MCF 10A (cell line): ENCODE measurements around the gene PITRM1. TPM values are rescaled to one million over a fixed set of nuclear protein-coding genes. Genes with fewer than 3 reads are reported as not detected.

ENCODE experiments used
- BruUV-seq: library from RNA; stranded (reverse); fragments of 400-500 nt; replicated peaks from 2 replicates; lab custom pipeline; 2021; lab: Mats Ljungman, UMichigan
- CTCF ChIA-PET: fragments of 300-600 bp; sonication (Branson Sonifier 250); formaldehyde crosslinking; extraction: SDS; loops from one replicate; lab custom pipeline; 2021; ENCODE audit warnings: antibody characterized with exemption, inconsistent platforms; lab: Yijun Ruan, JAX
- POLR2A ChIA-PET: fragments of 300-600, 350-650 bp; sonication (Branson Sonifier 250); formaldehyde crosslinking; extraction: SDS; loops from one replicate; lab custom pipeline; 2020; ENCODE audit warnings: antibody characterized with exemption, inconsistent platforms; lab: Yijun Ruan, JAX
- DNase-seq: peaks from one replicate; pipeline ENCODE4 v3.0.0-alpha.2; 2018; ENCODE audit not compliant: unreplicated experiment
- H3K27ac Mint-ChIP-seq: one replicate; pipeline ENCODE4 v1.8.0; 2022; ENCODE audit warnings: mild to moderate bottlenecking, low read depth, mixed read lengths; ENCODE audit not compliant: unreplicated experiment
- H3K27me3 Mint-ChIP-seq: one replicate; pipeline ENCODE4 v1.8.0; 2022; ENCODE audit warnings: mixed read lengths; ENCODE audit not compliant: insufficient read depth, unreplicated experiment
- H3K36me3 Mint-ChIP-seq: one replicate; pipeline ENCODE4 v1.8.0; 2022; ENCODE audit warnings: mild to moderate bottlenecking, moderate library complexity, mixed read lengths; ENCODE audit not compliant: insufficient read depth, unreplicated experiment
- H3K4me1 Mint-ChIP-seq: one replicate; pipeline ENCODE4 v1.8.0; 2022; ENCODE audit warnings: mixed read lengths; ENCODE audit not compliant: insufficient read depth, unreplicated experiment
- H3K4me3 Mint-ChIP-seq: one replicate; pipeline ENCODE4 v1.8.0; 2022; ENCODE audit warnings: mild to moderate bottlenecking, moderate library complexity, mixed read lengths; ENCODE audit not compliant: unreplicated experiment
- H3K9me3 Mint-ChIP-seq: one replicate; pipeline ENCODE4 v1.8.0; 2022; ENCODE audit warnings: mixed read lengths; ENCODE audit not compliant: unreplicated experiment
- CTCF ChIP-seq: fragments of 200-600 bp; IDR thresholded peaks from one replicate; pipeline ENCODE4 v1.8.0; 2022; ENCODE audit warnings: antibody characterized with exemption, mild to moderate bottlenecking; ENCODE audit not compliant: unreplicated experiment
- intact Hi-C: fragments of 100-400 bp; cut with micrococcal nuclease; formaldehyde crosslinking; loops from 2 replicates; pipeline ENCODE4 v1.14.1; 2022
- total RNA-seq: library from RNA; stranded (reverse); gene quantifications from 2 replicates; pipeline ENCODE4 v1.2.3, GENCODE V29; 2022

PITRM1 gene
- total RNA-seq, 1 experiment from 2014 or later: 132 TPM

DNA sequence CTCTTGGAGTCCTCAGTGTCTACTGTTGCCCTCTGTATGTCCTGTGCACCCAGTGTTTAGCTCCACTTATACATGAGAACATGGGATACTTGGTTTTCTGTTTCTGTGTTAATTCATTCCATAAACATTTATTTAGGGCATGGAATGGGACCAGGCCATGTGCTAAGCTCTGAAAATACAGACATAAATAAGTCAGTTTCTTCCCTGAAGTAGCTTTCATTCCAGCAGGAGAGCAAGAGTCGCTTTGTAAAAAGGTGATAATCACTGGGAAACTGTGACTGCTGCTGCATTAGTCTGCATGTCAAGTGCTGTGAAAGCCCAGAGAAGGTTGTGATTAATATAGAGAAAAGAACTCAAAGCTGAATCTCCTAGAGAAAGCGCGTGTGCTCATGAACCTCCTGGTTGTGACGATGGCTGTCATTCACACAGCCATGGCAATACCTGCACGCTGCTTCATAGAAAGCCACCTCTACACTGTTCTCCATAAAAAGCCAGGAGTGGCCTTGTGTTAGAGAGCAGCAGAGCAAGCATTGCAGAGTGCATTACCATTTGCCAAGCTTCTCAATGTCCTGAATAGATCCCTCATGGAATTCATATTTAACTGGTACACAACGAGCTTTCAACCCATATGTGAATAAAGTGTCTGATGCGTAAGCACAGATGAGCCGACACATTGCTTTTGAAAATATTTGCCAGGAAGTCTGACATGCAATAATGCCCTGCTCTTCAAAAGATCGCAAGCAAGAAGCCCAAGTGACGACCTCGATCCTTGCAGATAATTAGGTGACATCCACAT is 30.6 kb upstream of the PITRM1 start:
- no peak for DNase-seq
- Mint-ChIP-seq H3K4me1 (peaks cover under 1% of the 10 kb centered on the region), H3K36me3 (no peaks in the 10 kb centered on the region), H3K27me3 (peaks cover 22% of the 10 kb centered on the region), H3K9me3 (no peaks in the 10 kb centered on the region), H3K4me3 (no peak overlapping the region), H3K27ac (no peak overlapping the region)
- POLR2A ChIA-PET: interaction anchor here (0.7 kb wide), 1 partner anchor 1998 kb away, joined by 3 read pairs; no protein-coding TSS in a partner anchor
- no TSS peak for BruUV-seq
- CTCF ChIA-PET: no interaction called here
- TF ChIP-seq CTCF: no peak
- intact Hi-C loops: no loop called here

GRCh38 chr10:3201796-3202195 is 29.2 kb upstream of the PITRM1 start:
- no TSS peak for BruUV-seq
- H3K9me3 Mint-ChIP-seq: no peaks in the 10 kb centered on the region

DNA sequence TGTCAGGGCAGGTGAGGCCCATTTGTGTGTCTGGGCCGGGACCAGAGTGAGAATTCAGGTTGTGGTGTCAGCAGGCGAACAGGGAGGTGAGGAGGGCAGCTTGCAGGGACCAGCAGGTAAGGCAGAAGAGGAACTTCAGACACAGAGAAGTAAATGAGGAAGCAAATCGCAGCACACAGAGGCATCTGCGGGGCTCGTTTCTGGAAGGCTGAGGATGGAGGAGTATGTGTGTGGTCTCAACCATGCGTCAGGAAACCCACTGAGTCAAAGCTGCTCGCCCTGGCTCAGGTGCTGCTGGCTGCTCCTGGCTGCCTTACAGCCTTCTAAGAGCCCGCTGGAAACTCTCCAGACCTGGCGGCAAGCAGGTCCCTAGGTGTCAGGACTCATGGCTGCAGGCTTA is 26.9 kb upstream of the PITRM1 start:
- DNase-seq: no peak
- H3K27ac Mint-ChIP-seq: no peak overlapping the region
- ChIA-PET POLR2A (no interaction called here), CTCF (interaction anchor here (0.5 to 6.2 kb wide), 3 partner anchors 1571 to 1615 kb away, joined by 3 to 70 read pairs (median 6); no protein-coding TSS in a partner anchor)
- no peaks in the 10 kb centered on the region for H3K9me3 Mint-ChIP-seq
- intact Hi-C loops: loop anchor here (5.0 to 10.0 kb wide), 3 partner anchors 268 to 1458 kb away; no protein-coding TSS in a partner anchor
- no peaks in the 10 kb centered on the region for H3K36me3 Mint-ChIP-seq
- H3K4me1 Mint-ChIP-seq: peaks cover 8% of the 10 kb centered on the region
- no peaks in the 10 kb centered on the region for H3K27me3 Mint-ChIP-seq
- no peak for TF ChIP-seq CTCF
- no peak overlapping the region for H3K4me3 Mint-ChIP-seq
- BruUV-seq: no TSS peak

More at GRCh38 chr10:3201796-3202195, 29.2 kb upstream of the PITRM1 start:
- Mint-ChIP-seq H3K36me3 (no peaks in the 10 kb centered on the region), H3K27ac (no peak overlapping the region), H3K4me3 (no peak overlapping the region), H3K27me3 (peaks cover 15% of the 10 kb centered on the region), H3K4me1 (peaks cover 8% of the 10 kb centered on the region)
- ChIA-PET CTCF (no interaction called here), POLR2A (no interaction called here)
- TF ChIP-seq CTCF: no peak
- DNase-seq: no peak
- intact Hi-C loops: no loop called here

DNA sequence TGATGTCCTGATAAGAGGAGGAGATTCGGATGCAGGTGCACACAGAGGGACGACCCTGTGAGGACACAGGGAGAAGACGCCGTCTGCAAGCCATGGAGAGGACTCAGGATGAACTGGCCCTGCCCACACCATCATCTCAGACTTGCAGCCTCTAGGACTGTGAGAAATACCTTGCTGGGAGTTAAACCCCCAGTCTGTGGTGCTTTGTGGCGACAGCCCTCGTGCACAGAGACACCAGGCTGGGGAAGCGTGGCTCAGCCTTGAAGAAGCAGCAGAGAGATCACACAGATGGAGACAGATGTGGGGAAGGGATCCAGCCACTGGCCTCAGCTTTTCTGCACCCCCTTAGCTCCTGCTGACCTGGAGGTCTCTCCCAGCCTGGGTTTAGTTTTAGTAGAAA is 26.3 kb upstream of the PITRM1 start:
- Mint-ChIP-seq H3K27me3 (no peaks in the 10 kb centered on the region), H3K4me3 (no peak overlapping the region), H3K4me1 (peaks cover 8% of the 10 kb centered on the region), H3K27ac (no peak overlapping the region), H3K9me3 (no peaks in the 10 kb centered on the region), H3K36me3 (no peaks in the 10 kb centered on the region)
- ChIA-PET CTCF (interaction anchor here (0.6 to 6.2 kb wide), 6 partner anchors 15 to 1616 kb away, joined by 3 to 70 read pairs (median 6); no protein-coding TSS in a partner anchor), POLR2A (no interaction called here)
- no TSS peak for BruUV-seq
- TF ChIP-seq CTCF: no peak
- intact Hi-C loops: loop anchor here (5.0 to 10.0 kb wide), 3 partner anchors 268 to 1458 kb away; no protein-coding TSS in a partner anchor
- no peak for DNase-seq
